IMR-90 (cell line): ENCODE measurements around the gene DNAJC11. TPM values are rescaled to one million over a fixed set of nuclear protein-coding genes. Genes with fewer than 3 reads are reported as not detected.

Experiments used
- ATAC-seq: fragments of 200-7000 bp; cut with Tn5 transposase; 2 replicates; pipeline ENCODE4 v1.9.1; 2020; ENCODE audit warnings: low read depth, mild to moderate bottlenecking, moderate library complexity
- BruUV-seq: library from RNA; stranded (reverse); fragments of 400-500 nt; replicated peaks from 2 replicates; lab custom pipeline; 2021; lab: Mats Ljungman, UMichigan
- CTCF ChIA-PET: fragments of 300-600 bp; formaldehyde crosslinking; extraction: SDS; loops from one replicate; lab custom pipeline; 2021; ENCODE audit warnings: antibody characterized with exemption; lab: Yijun Ruan, JAX
- POLR2A ChIA-PET: fragments of 300-600 bp; sonication (Branson Sonifier 250); formaldehyde crosslinking; loops from one replicate; lab custom pipeline; 2022; ENCODE audit warnings: antibody characterized with exemption; ENCODE audit not compliant: unreplicated experiment; lab: Charles Lee
- DNase-seq: peaks from one replicate; pipeline ENCODE4 v3.0.0; 2013
- H2AFZ ChIP-seq: replicated peaks from 2 replicates; pipeline ENCODE3; 2013; ENCODE audit warnings: low read length, mild to moderate bottlenecking; ENCODE audit not compliant: poor library complexity
- H2AK5ac ChIP-seq: 2 replicates; pipeline ENCODE4 v1.6.1; 2013; ENCODE audit warnings: low read depth, low read length, inconsistent platforms
- H2AK9ac ChIP-seq: replicated peaks from 2 replicates; pipeline ENCODE3; 2013; ENCODE audit warnings: mild to moderate bottlenecking, low read depth, low read length, moderate library complexity; ENCODE audit not compliant: poor library complexity
- H2BK120ac ChIP-seq: 2 replicates; pipeline ENCODE4 v1.6.1; 2013; ENCODE audit warnings: low read depth, low read length, inconsistent platforms
- H2BK15ac ChIP-seq: 3 replicates; pipeline ENCODE4 v1.6.1; 2013; ENCODE audit warnings: low read depth, low read length, inconsistent platforms
- H2BK20ac ChIP-seq: 2 replicates; pipeline ENCODE4 v1.6.1; 2013; ENCODE audit warnings: low read depth, mild to moderate bottlenecking, inconsistent platforms, low read length, moderate library complexity
- H2BK5ac ChIP-seq: 2 replicates; pipeline ENCODE4 v1.6.1; 2013; ENCODE audit warnings: mild to moderate bottlenecking, low read depth, low read length, inconsistent platforms; ENCODE audit not compliant: poor library complexity, severe bottlenecking
- H3K14ac ChIP-seq: replicated peaks from 2 replicates; pipeline ENCODE4 v1.6.1; 2013; ENCODE audit warnings: low read depth, low read length, inconsistent platforms
- H3K18ac ChIP-seq: 2 replicates; pipeline ENCODE4 v1.6.1; 2013; ENCODE audit warnings: low read depth, low read length, control low read depth
- H3K23ac ChIP-seq: 2 replicates; pipeline ENCODE4 v1.6.1; 2013; ENCODE audit warnings: low read depth, low read length, inconsistent platforms
- H3K27ac ChIP-seq: 2 replicates; pipeline ENCODE4 v1.5.1; 2013; ENCODE audit warnings: mild to moderate bottlenecking, control low read depth, low read length; ENCODE audit not compliant: insufficient read depth
- H3K27me3 ChIP-seq: 2 replicates; pipeline ENCODE4 v1.6.1; 2013; ENCODE audit warnings: low read length; ENCODE audit not compliant: control insufficient read depth, insufficient read depth
- H3K36me3 ChIP-seq: 2 replicates; pipeline ENCODE4 v1.6.1; 2013; ENCODE audit warnings: low read length, mixed read lengths; ENCODE audit not compliant: control insufficient read depth, insufficient read depth
- H3K4ac ChIP-seq: 2 replicates; pipeline ENCODE4 v1.6.1; 2013; ENCODE audit warnings: low read depth, low read length, inconsistent platforms
- H3K4me1 ChIP-seq: 2 replicates; pipeline ENCODE4 v1.6.1; 2013; ENCODE audit warnings: low read length, mixed read lengths; ENCODE audit not compliant: control insufficient read depth, insufficient read depth
- H3K4me2 ChIP-seq: 2 replicates; pipeline ENCODE4 v1.6.1; 2013; ENCODE audit warnings: low read depth, mild to moderate bottlenecking, control low read depth, low read length, moderate library complexity
- H3K4me3 ChIP-seq: 2 replicates; pipeline ENCODE4 v1.5.1; 2013; ENCODE audit warnings: low read depth, mild to moderate bottlenecking, control low read depth, low read length, moderate library complexity; ENCODE audit not compliant: insufficient read depth
- H3K56ac ChIP-seq: 2 replicates; pipeline ENCODE4 v1.6.1; 2013; ENCODE audit warnings: low read length, inconsistent platforms; ENCODE audit not compliant: insufficient read depth; ENCODE audit errors: extremely low read depth
- H3K79me1 ChIP-seq, 2 experiments: 2 replicates each; pipeline ENCODE4 v1.6.1; 2013; ENCODE audit warnings: low read length in 2 of 2, inconsistent platforms in 1 of 2, low read depth in 1 of 2
- H3K9ac ChIP-seq: 2 replicates; pipeline ENCODE4 v1.6.1; 2013; ENCODE audit warnings: low read depth, low read length, control low read depth
- H3K9me1 ChIP-seq: 2 replicates; pipeline ENCODE4 v1.6.1; 2013; ENCODE audit warnings: low read length, inconsistent platforms; ENCODE audit not compliant: insufficient read depth
- H3K9me3 ChIP-seq: 2 replicates; pipeline ENCODE4 v1.6.1; 2013; ENCODE audit warnings: low read length; ENCODE audit not compliant: control insufficient read depth, insufficient read depth
- H4K20me1 ChIP-seq: 2 replicates; pipeline ENCODE4 v1.6.1; 2013; ENCODE audit warnings: low read length, inconsistent platforms; ENCODE audit not compliant: insufficient read depth
- H4K5ac ChIP-seq: 2 replicates; pipeline ENCODE4 v1.6.1; 2013; ENCODE audit warnings: mild to moderate bottlenecking, low read depth, low read length, control low read depth
- H4K8ac ChIP-seq, 2 experiments: 2 replicates each; pipeline ENCODE4 v1.6.1; 2013; ENCODE audit warnings: low read depth in 2 of 2, low read length in 2 of 2, control low read depth in 1 of 2, inconsistent platforms in 1 of 2
- H4K91ac ChIP-seq: 2 replicates; pipeline ENCODE4 v1.6.1; 2013; ENCODE audit warnings: low read depth, low read length, inconsistent platforms; ENCODE audit not compliant: insufficient read depth
- MAFK ChIP-seq: IDR thresholded peaks from 2 replicates; pipeline ENCODE4 v1.6.1; 2012; ENCODE audit warnings: low read depth, low read length, improper control_type of control experiment
- WGBS, 2 experiments: methylation state at CpG; one replicate each; pipeline versions ENCODE4 v1.1.5 to v1.1.7; 2013; ENCODE audit warnings: missing lambda C conversion rate in 2 of 2; ENCODE audit not compliant: insufficient read length in 1 of 2; ENCODE audit errors: extremely low coverage in 2 of 2; 5-methylcytosine and 5-hydroxymethylcytosine counted together
- dilution Hi-C: fragments of 300-500 bp; cut with HindIII; formaldehyde crosslinking; loops from one replicate; pipeline ENCODE4 v1.14.3; 2018; ENCODE audit warnings: low sequenced_read_pairs; ENCODE audit not compliant: unreplicated experiment
- in situ Hi-C: fragments of 300-500 bp; cut with MboI; formaldehyde crosslinking; loops from 3 replicates; pipeline ENCODE4 v1.14.3; 2019; ENCODE audit warnings: low sequenced_read_pairs, inconsistent platforms, mixed read lengths
- intact Hi-C: fragments of 100-400 bp; cut with micrococcal nuclease; formaldehyde crosslinking; loops from 2 replicates; pipeline ENCODE4 v1.10.0; 2022
- polyA plus RNA-seq, 3 experiments: library from polyadenylated mRNA; depleted of rRNA; stranded (reverse); fragments of >200 nt; gene quantifications; 2 replicates each; pipeline ENCODE4 v1.2.3, GENCODE V29; 2012; ENCODE audit warnings: low replicate concordance in 1 of 3
- total RNA-seq: library from RNA; depleted of rRNA; stranded (reverse); fragments of >200 nt; gene quantifications from 2 replicates; pipeline ENCODE4 v1.2.3, GENCODE V29; 2012

The DNAJC11 gene
- total and polyA plus RNA-seq, 2 of the 4 experiments (the other 2 are of a cell fraction): 38.7 to 48.5 TPM

GRCh38 chr1:6690186-6690585 is 11.4 kb downstream of the DNAJC11 start:
- no peak for ATAC-seq
- dilution Hi-C loops: no loop called here
- H3K14ac ChIP-seq: no peak overlapping the region
- H4K8ac ChIP-seq: no peak overlapping the region
- H2AFZ ChIP-seq: no peak overlapping the region
- no peaks in the 10 kb centered on the region for H3K27me3 ChIP-seq
- no peak overlapping the region for H2BK120ac ChIP-seq
- no CpG with 5 or more reads among the region's 7 CpGs for WGBS, 2 experiments
- peaks cover 2% of the 10 kb centered on the region for H3K36me3 ChIP-seq
- H3K27ac ChIP-seq: no peak overlapping the region
- H2BK20ac ChIP-seq: no peak overlapping the region
- H3K9me1 ChIP-seq: peaks cover 7% of the 10 kb centered on the region
- no peak overlapping the region for H3K9ac ChIP-seq
- no peak overlapping the region for H3K23ac ChIP-seq
- peaks cover 15% of the 10 kb centered on the region for H3K4me1 ChIP-seq
- H3K4ac ChIP-seq: no peak overlapping the region; the same call in 1 of the 2 replicates
- H4K20me1 ChIP-seq: peaks cover 4% of the 10 kb centered on the region; the same call in 1 of the 2 replicates
- no peak overlapping the region for H3K18ac ChIP-seq
- ChIA-PET POLR2A (no interaction called here), CTCF (no interaction called here)
- intact Hi-C loops: no loop called here
- no peak for DNase-seq
- in situ Hi-C loops: no loop called here
- no peak overlapping the region for H3K56ac ChIP-seq
- H3K79me1 ChIP-seq: peaks cover 27 to 62% of the 10 kb centered on the region in 2 experiments
- H4K91ac ChIP-seq: no peak overlapping the region
- H4K5ac ChIP-seq: no peak overlapping the region
- H2BK5ac ChIP-seq: no peak overlapping the region
- H3K4me3 ChIP-seq: no peak overlapping the region
- TF ChIP-seq MAFK: no peak
- no TSS peak for BruUV-seq
- H2AK5ac ChIP-seq: no peak overlapping the region
- H3K9me3 ChIP-seq: no peaks in the 10 kb centered on the region
- H2BK15ac ChIP-seq: no peak overlapping the region
- H2AK9ac ChIP-seq: no peak overlapping the region
- H3K4me2 ChIP-seq: no peak overlapping the region
